DMS114 treated with DMSO at 0.1 percent for 48 hours (cell line): ENCODE data around the gene NT5DC2.

Source experiments
- DNase-seq: peaks from one replicate; lab custom pipeline; 2025; ENCODE audit not compliant: unreplicated experiment; lab: John Stamatoyannopoulos, UW

The NT5DC2 gene

GRCh38 chr3:52512727-52513126 lies 20.9 kb downstream of the NT5DC2 start:
- no peak for DNase-seq

GRCh38 chr3:52512105-52512504 lies 21.6 kb downstream of the NT5DC2 start:
- no peak for DNase-seq

- DNase-seq: no peak
These were observed 22.1 kb downstream of the NT5DC2 start for GRCh38 chr3:52511509-52511908.

- DNase-seq: no peak
These were observed 23.8 kb downstream of the NT5DC2 start for GRCh38 chr3:52509753-52510328.

GRCh38 chr3:52507359-52507758 lies 26.3 kb downstream of the NT5DC2 start:
- DNase-seq: no peak

GRCh38 chr3:52506266-52506966 lies 27.2 kb downstream of the NT5DC2 start:
- no peak for DNase-seq

- DNase-seq: no peak
These were observed 28.7 kb downstream of the NT5DC2 start for GRCh38 chr3:52504977-52505376.

GRCh38 chr3:52503788-52504424 lies 29.8 kb downstream of the NT5DC2 start:
- DNase-seq: no peak

GRCh38 chr3:52502808-52503350 lies 30.8 kb downstream of the NT5DC2 start:
- DNase-seq: no peak

GRCh38 chr3:52502001-52502400 lies 31.7 kb downstream of the NT5DC2 start:
- DNase-seq: no peak

GRCh38 chr3:52501046-52501445 lies 32.6 kb downstream of the NT5DC2 start:
- no peak for DNase-seq

GRCh38 chr3:52498137-52499054 lies 35.3 kb downstream of the NT5DC2 start:
- DNase-seq: no peak

- DNase-seq: no peak
These were observed 37.7 kb downstream of the NT5DC2 start for GRCh38 chr3:52495777-52496602.

- no peak for DNase-seq
These were observed 38.7 kb downstream of the NT5DC2 start, which contains the start of gene STAB1 for GRCh38 chr3:52494886-52495495. Gene STAB1 (plus strand): TSS chr3:52495338. CDS start chr3:52495414, 76 bp downstream.

GRCh38 chr3:52494445-52494844 lies 39.2 kb downstream of the NT5DC2 start:
- DNase-seq: no peak

GRCh38 chr3:52493232-52494017 lies 40.2 kb downstream of the NT5DC2 start:
- no peak for DNase-seq

GRCh38 chr3:52492059-52492458 lies 41.6 kb downstream of the NT5DC2 start:
- DNase-seq: no peak

- DNase-seq: no peak
These were observed 42.6 kb downstream of the NT5DC2 start for GRCh38 chr3:52490939-52491526.
